ENCODE results near the gene ATP11C.
"Not testable (repeated sequence)": the region's sequence is repeated elsewhere in the genome, so short reads cannot be mapped to it uniquely, and the experiment has no call there.

Gene ATP11C

GRCh38 chrX:139692908-139693307 lies 239.9 kb downstream of the ATP11C start:
- no peak for DNase-seq (ENCODE audit: low read depth in 1 of 2, low spot score in 1 of 2)
- H3K27me3 ChIP-seq (ENCODE audit: insufficient read depth, poor library complexity, severe bottlenecking) = peaks cover 4% of the 10 kb centered on the region
- no peak overlapping the region for H3K27ac ChIP-seq (replicated peaks)
- H3K4me3 ChIP-seq (replicated peaks; ENCODE audit: insufficient read depth, low read length) = no peak overlapping the region
- no peak for TF ChIP-seq GABPA (IDR thresholded peaks at IDR 0.05; ENCODE audit: low read depth)
- TF ChIP-seq POLR2AphosphoS5 (IDR thresholded peaks at IDR 0.05; ENCODE audit: low read depth) = no peak
- no peak for TF ChIP-seq SPI1 (IDR thresholded peaks at IDR 0.05; ENCODE audit: borderline replicate concordance, low read depth)
- no peak for TF ChIP-seq CTCF (IDR thresholded peaks at IDR 0.05; ENCODE audit: insufficient read depth, low read length)
- no peak for TF ChIP-seq REST (IDR thresholded peaks at IDR 0.05; ENCODE audit: insufficient replicate concordance, low read depth)

- Histone ChIP-seq H3K27ac (replicated peaks) (no peak overlapping the region), H3K27me3 (ENCODE audit: insufficient read depth, poor library complexity, severe bottlenecking) (peaks cover 4% of the 10 kb centered on the region), H3K4me3 (replicated peaks; ENCODE audit: insufficient read depth, low read length) (no peak overlapping the region)
- no peak for TF ChIP-seq SPI1 (IDR thresholded peaks at IDR 0.05; ENCODE audit: borderline replicate concordance, low read depth)
- no peak for TF ChIP-seq POLR2AphosphoS5 (IDR thresholded peaks at IDR 0.05; ENCODE audit: low read depth)
- DNase-seq (ENCODE audit: low read depth in 1 of 2, low spot score in 1 of 2) = no peak
Measured at GRCh38 chrX:139692506-139692849, 240.4 kb downstream of the ATP11C start.

GRCh38 chrX:139691843-139692505 lies 240.9 kb downstream of the ATP11C start:
- Histone ChIP-seq H3K27me3 (ENCODE audit: insufficient read depth, poor library complexity, severe bottlenecking) (peaks cover 4% of the 10 kb centered on the region), H3K27ac (replicated peaks) (no peak overlapping the region), H3K4me3 (replicated peaks; ENCODE audit: insufficient read depth, low read length) (no peak overlapping the region)
- TF ChIP-seq POLR2AphosphoS5 (IDR thresholded peaks at IDR 0.05; ENCODE audit: low read depth) = no peak
- no peak for TF ChIP-seq CTCF (IDR thresholded peaks at IDR 0.05; ENCODE audit: insufficient read depth, low read length)
- no peak for TF ChIP-seq GABPA (IDR thresholded peaks at IDR 0.05; ENCODE audit: low read depth)
- no peak for TF ChIP-seq SPI1 (IDR thresholded peaks at IDR 0.05; ENCODE audit: borderline replicate concordance, low read depth)
- no peak for TF ChIP-seq REST (IDR thresholded peaks at IDR 0.05; ENCODE audit: insufficient replicate concordance, low read depth)
- no peak for DNase-seq (ENCODE audit: low read depth in 1 of 2, low spot score in 1 of 2)

- H3K27ac ChIP-seq (replicated peaks) = no peak overlapping the region
- no peak for TF ChIP-seq GABPA (IDR thresholded peaks at IDR 0.05; ENCODE audit: low read depth)
- no peak for TF ChIP-seq REST (IDR thresholded peaks at IDR 0.05; ENCODE audit: insufficient replicate concordance, low read depth)
- TF ChIP-seq CTCF (IDR thresholded peaks at IDR 0.05; ENCODE audit: insufficient read depth, low read length) = no peak
- no peak for TF ChIP-seq SPI1 (IDR thresholded peaks at IDR 0.05; ENCODE audit: borderline replicate concordance, low read depth)
- no peak for TF ChIP-seq POLR2AphosphoS5 (IDR thresholded peaks at IDR 0.05; ENCODE audit: low read depth)
- H3K27me3 ChIP-seq (ENCODE audit: insufficient read depth, poor library complexity, severe bottlenecking) = peaks cover 4% of the 10 kb centered on the region
- H3K4me3 ChIP-seq (replicated peaks; ENCODE audit: insufficient read depth, low read length) = no peak overlapping the region
- no peak for DNase-seq (ENCODE audit: low read depth in 1 of 2, low spot score in 1 of 2)
Measured at GRCh38 chrX:139691493-139691842, 241.4 kb downstream of the ATP11C start.

GRCh38 chrX:139685175-139685574 lies 247.7 kb downstream of the ATP11C start:
- DNase-seq (ENCODE audit: low read depth in 1 of 2, low spot score in 1 of 2); H3K4me3 ChIP-seq (replicated peaks; ENCODE audit: insufficient read depth, low read length); H3K27me3 ChIP-seq (ENCODE audit: insufficient read depth, poor library complexity, severe bottlenecking); H3K27ac ChIP-seq (replicated peaks): not testable (repeated sequence)

All from HL-60 (cell line).